DND-41 (cell line): ENCODE data around the gene JCAD.

Experiments used
- EZH2 ChIP-seq: IDR thresholded peaks from 3 replicates; pipeline ENCODE4 v1.6.1; 2012; ENCODE audit warnings: borderline replicate concordance, low read depth, mild to moderate bottlenecking, moderate library complexity, low read length, inconsistent platforms; ENCODE audit not compliant: severe bottlenecking
- TF ChIP-seq, protein P1 (sequence below): IDR thresholded peaks from 2 replicates; pipeline ENCODE4 v1.5.1; 2012; ENCODE audit warnings: borderline replicate concordance, low read length, moderate library complexity, mild to moderate bottlenecking; ENCODE audit not compliant: poor library complexity, severe bottlenecking; ENCODE audit errors: extremely low read depth

DNA sequence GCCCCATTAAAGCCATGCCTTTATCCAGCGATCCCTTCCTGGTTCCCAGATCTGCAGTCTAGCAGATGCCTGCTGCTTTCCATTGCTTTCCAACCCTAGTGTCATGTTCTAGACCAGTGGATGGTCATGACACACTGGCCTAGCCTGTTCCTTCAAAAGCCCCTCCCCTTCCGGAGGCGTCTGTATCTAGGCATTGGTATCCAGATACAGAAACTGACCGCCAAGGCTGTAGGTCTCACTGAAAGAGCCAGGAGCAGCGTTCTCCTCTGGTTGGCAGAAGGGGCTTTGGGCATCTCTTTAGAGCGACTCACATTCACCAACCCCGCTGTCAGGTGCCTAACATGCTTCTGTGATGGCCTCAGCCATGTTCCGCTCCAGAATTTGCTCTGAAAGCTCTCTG lies 22.6 kb downstream of the JCAD start:
- TF ChIP-seq, protein P1, sequence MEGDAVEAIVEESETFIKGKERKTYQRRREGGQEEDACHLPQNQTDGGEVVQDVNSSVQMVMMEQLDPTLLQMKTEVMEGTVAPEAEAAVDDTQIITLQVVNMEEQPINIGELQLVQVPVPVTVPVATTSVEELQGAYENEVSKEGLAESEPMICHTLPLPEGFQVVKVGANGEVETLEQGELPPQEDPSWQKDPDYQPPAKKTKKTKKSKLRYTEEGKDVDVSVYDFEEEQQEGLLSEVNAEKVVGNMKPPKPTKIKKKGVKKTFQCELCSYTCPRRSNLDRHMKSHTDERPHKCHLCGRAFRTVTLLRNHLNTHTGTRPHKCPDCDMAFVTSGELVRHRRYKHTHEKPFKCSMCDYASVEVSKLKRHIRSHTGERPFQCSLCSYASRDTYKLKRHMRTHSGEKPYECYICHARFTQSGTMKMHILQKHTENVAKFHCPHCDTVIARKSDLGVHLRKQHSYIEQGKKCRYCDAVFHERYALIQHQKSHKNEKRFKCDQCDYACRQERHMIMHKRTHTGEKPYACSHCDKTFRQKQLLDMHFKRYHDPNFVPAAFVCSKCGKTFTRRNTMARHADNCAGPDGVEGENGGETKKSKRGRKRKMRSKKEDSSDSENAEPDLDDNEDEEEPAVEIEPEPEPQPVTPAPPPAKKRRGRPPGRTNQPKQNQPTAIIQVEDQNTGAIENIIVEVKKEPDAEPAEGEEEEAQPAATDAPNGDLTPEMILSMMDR, result no peak
- TF ChIP-seq EZH2, result no peak
